ENCODE results near the gene RUNDC3A.

GRCh38 chr17:44344939-44345453 lies 36.6 kb downstream of the RUNDC3A start, which contains the start of gene GRN:
- TF ChIP-seq CTCF (IDR thresholded peaks at IDR 0.05; ENCODE audit: borderline replicate concordance, extremely low read depth, low read length, poor library complexity, severe bottlenecking), result no peak
- no peak for TF ChIP-seq EZH2 (IDR thresholded peaks at IDR 0.05; ENCODE audit: borderline replicate concordance, low read depth, low read length, severe bottlenecking)
